Adrenal gland (tissue), 5 donors: ENCODE measurements around the gene TPRN.

Source experiments
- CTCF ChIP-seq, 6 experiments: fragments of 450-650 bp in 4 of 6; fragments of 200-600 bp in 2 of 6; sonication (generic) in 1 of 6; IDR thresholded peaks; 1 replicate in 5 of 6; 2 replicates in 1 of 6; pipeline versions ENCODE4 v1.5.1 to v1.8.0; 2016 to 2021; ENCODE audit warnings: antibody characterized with exemption in 6 of 6, mild to moderate bottlenecking in 2 of 6, moderate library complexity in 1 of 6
- POLR2A ChIP-seq, 2 donors: fragments of 450-650 bp; IDR thresholded peaks; one replicate each; pipeline ENCODE4 v1.6.1; 2017; ENCODE audit warnings: antibody characterized with exemption in 2 of 2, mild to moderate bottlenecking in 2 of 2, moderate library complexity in 1 of 2
- donor health status: DM: no; HTN: no; CAD: no.

DNA sequence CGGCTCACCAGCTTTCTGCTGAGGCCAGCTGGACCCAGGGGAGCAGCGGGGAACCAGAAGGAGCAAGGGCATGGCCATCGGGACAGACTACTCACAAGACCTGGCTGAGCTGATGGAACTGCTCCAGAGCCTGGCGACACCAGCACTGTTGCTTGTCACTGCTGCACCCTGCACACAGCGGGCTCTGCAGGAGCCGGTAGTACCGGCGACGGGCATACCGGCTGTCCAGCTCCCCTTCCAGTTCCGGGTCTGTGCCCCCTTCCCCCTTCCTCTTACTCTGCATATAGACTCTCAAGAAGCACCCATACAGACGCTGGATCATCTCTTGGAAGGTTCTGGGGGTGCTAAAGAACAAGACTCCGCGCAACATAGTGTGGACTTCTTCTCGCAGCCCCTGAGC is 13.2 kb downstream of the TPRN start:
- no peak for TF ChIP-seq CTCF (IDR thresholded peaks at IDR 0.05)
- TF ChIP-seq POLR2A (IDR thresholded peaks at IDR 0.05) = no peak
